ENCODE results near the gene SH3BGRL2. TPM values are rescaled to one million over a fixed set of nuclear protein-coding genes. Genes with fewer than 3 reads are reported as not detected.
A peak's percentile ranks its signal among the peaks of the same experiment; 100 is the strongest.
"Not testable (repeated sequence)": the region's sequence is repeated elsewhere in the genome, so short reads cannot be mapped to it uniquely, and the experiment has no call there.

Gene SH3BGRL2
- total RNA-seq, 2 donors from 2014 or later = 26.8 to 93.3 TPM

DNA sequence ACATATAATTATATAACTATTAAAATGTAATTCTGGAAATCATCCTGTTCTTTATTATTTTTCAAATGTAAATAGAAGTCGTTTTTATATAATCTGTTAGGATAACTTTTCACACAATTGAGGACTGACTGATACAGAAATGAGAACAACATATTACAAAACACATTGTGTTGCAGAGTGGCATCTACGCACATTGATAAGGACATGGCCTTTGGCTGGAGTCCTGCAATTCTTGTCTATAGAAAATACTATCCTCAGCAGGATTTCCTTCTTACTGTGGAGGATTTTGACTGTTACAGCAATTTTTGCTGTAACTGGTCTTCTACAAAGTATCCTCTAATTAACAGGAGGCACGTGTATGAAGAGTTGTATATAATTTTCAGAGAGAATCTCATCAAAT is 19.8 kb downstream of the SH3BGRL2 start:
- intact Hi-C loops (cut with DNase I) = no loop called here
- TF ChIP-seq, protein P1, sequence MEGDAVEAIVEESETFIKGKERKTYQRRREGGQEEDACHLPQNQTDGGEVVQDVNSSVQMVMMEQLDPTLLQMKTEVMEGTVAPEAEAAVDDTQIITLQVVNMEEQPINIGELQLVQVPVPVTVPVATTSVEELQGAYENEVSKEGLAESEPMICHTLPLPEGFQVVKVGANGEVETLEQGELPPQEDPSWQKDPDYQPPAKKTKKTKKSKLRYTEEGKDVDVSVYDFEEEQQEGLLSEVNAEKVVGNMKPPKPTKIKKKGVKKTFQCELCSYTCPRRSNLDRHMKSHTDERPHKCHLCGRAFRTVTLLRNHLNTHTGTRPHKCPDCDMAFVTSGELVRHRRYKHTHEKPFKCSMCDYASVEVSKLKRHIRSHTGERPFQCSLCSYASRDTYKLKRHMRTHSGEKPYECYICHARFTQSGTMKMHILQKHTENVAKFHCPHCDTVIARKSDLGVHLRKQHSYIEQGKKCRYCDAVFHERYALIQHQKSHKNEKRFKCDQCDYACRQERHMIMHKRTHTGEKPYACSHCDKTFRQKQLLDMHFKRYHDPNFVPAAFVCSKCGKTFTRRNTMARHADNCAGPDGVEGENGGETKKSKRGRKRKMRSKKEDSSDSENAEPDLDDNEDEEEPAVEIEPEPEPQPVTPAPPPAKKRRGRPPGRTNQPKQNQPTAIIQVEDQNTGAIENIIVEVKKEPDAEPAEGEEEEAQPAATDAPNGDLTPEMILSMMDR (IDR thresholded peaks at IDR 0.05) = no peak
- TF ChIP-seq POLR2A (IDR thresholded peaks at IDR 0.05) (no peak), POLR2AphosphoS5 (IDR thresholded peaks at IDR 0.05) (no peak)
- Histone ChIP-seq H3K27ac (no peak overlapping the region), H3K36me3 (no peaks in the 10 kb centered on the region), H3K4me1 (replicated peaks) (no peaks in the 10 kb centered on the region), H3K27me3 (replicated peaks; ENCODE audit: insufficient read depth) (no peaks in the 10 kb centered on the region), H3K4me3 (no peak overlapping the region), H3K9me3 (no peaks in the 10 kb centered on the region)
- 55% methylated on average over 3 of the region's 3 CpGs for WGBS
- DNase-seq (ENCODE audit: low spot score) = no peak

DNA sequence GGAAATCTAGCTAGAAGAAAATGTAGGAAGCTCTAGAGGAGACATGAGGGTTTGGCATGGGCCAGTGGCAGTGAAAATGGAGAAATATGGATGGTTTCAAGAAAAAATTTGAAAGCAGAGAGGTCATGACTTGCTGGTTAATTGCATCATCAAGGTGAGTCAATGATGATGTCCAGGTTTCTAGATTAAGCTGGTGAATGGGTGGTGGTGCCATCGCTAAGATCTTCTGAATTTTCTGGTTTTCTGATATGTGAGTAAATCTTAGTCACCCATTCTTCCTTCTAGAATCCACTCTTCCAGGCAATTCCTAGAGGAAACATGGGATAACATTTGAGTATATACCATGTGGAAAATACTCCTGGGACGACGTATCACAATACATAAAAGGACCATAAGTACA is 25.0 kb downstream of the SH3BGRL2 start:
- no peak overlapping the region for H3K27ac ChIP-seq
- 98% methylated on average over 3 of the region's 3 CpGs for WGBS
- no peaks in the 10 kb centered on the region for H3K36me3 ChIP-seq
- no peak for DNase-seq (ENCODE audit: low spot score)
- no peaks in the 10 kb centered on the region for H3K27me3 ChIP-seq (replicated peaks; ENCODE audit: insufficient read depth)
- intact Hi-C loops (cut with DNase I) = no loop called here
- H3K9me3 ChIP-seq = no peaks in the 10 kb centered on the region
- TF ChIP-seq, protein P1 (IDR thresholded peaks at IDR 0.05) = no peak
- TF ChIP-seq POLR2A (IDR thresholded peaks at IDR 0.05) = no peak
- no peak for TF ChIP-seq POLR2AphosphoS5 (IDR thresholded peaks at IDR 0.05)
- no peak overlapping the region for H3K4me3 ChIP-seq
- no peaks in the 10 kb centered on the region for H3K4me1 ChIP-seq (replicated peaks)

DNA sequence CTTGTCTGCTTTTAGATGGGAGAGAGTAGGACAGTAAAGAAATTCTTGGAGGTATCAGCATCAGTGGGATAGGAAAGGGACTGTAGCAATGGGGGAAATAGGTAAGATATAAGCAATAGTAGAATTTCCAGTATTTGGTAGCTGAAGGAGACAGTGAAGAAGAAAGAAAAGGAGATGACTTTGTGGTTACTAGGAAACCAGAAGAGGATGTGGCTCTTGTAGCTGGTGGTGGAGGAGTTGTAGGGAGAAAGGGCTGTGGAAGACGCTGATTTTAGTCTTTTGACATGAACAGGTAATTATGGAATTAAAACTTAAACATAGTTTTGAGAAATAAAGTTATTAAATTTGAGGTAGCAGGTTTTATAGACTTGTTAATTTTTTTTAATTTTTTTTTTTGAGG is 26.1 kb downstream of the SH3BGRL2 start:
- intact Hi-C loops (cut with DNase I) = no loop called here
- TF ChIP-seq, protein P1 (IDR thresholded peaks at IDR 0.05) = no peak
- TF ChIP-seq POLR2AphosphoS5 (IDR thresholded peaks at IDR 0.05) = no peak
- no peak for TF ChIP-seq POLR2A (IDR thresholded peaks at IDR 0.05)
- Histone ChIP-seq H3K4me3 (no peak overlapping the region), H3K9me3 (no peaks in the 10 kb centered on the region), H3K36me3 (no peaks in the 10 kb centered on the region), H3K27ac (no peak overlapping the region), H3K27me3 (replicated peaks; ENCODE audit: insufficient read depth) (no peaks in the 10 kb centered on the region), H3K4me1 (replicated peaks) (no peaks in the 10 kb centered on the region)
- 83% methylated on average over 1 of the region's 1 CpG for WGBS
- DNase-seq (ENCODE audit: low spot score) = no peak

DNA sequence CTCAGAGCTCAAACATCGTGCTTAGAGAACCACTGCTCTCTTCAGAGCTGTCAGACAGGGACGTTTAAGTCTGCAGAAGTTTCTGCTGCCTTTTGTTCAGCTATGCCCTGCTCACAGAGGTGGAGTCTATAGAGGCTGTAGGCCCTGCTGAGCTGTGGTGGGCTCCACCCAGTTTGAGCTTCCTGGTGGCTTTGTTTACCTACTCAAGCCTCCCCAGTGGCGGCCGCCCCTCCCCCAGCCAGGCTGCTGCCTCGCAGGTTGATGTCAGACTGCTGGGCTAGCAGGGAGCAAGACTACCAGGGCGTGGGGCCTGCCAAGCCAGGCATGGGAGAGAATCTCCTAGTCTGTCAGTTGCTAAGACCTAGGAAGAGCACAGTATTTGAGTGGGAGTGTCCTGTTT is 32.5 kb downstream of the SH3BGRL2 start:
- peak overlapping the region; percentile 30 to 55 for H3K27ac ChIP-seq

DNA sequence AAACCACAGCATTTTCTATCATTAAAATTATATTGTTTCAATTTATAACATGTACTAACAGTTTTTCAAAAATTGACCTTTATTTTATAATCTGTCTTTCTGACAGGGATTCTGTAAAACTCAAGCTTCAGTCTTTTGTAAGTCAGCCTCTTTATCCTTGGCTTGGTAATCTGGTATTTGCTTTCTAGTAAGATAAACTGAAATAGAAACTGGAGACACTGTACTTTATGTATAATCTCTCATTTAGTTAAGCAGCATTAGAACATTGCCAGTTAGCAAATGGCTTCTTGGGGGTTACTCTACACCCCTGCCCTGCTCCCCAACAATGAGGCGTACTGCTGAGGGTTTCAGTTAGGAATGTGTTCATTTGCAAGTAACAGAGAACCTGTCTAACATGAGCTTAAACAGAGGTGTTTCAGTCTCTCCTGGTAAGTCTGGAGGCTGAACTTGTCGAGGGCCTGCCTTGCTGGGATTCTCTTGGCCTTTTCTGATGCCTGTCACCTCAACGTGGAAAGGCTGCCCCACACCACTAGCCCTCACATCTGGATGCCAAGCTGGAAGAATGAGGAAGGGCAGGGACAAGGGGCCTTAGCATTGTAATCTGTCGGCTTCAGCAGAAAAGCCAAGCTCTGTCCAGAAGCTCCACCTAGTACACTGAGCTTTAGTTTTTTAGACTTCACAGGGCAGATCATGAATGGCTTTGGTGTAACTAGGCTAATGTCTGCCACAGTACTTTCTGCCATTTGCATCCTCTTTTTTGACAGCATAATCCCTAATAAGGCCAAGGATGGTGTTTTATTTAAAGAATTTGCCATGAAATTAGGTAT is 34.8 kb downstream of the SH3BGRL2 start:
- no peak for DNase-seq (ENCODE audit: low spot score)

More for the DNA sequence above, 32.5 kb downstream of the SH3BGRL2 start:
- H3K4me1 ChIP-seq (replicated peaks); H3K27me3 ChIP-seq (replicated peaks; ENCODE audit: insufficient read depth); H3K4me3 ChIP-seq; H3K9me3 ChIP-seq; intact Hi-C loops (cut with DNase I); H3K36me3 ChIP-seq: not testable (repeated sequence)
- WGBS = 70% methylated on average over 6 of the region's 6 CpGs
- DNase-seq (ENCODE audit: low spot score) = peak; percentile 19

More for the DNA sequence above, 34.8 kb downstream of the SH3BGRL2 start:
- no peaks in the 10 kb centered on the region for H3K4me1 ChIP-seq (replicated peaks)
- peak overlapping the region in 1 of 2 donors; percentile 20 for H3K27ac ChIP-seq
- no peak overlapping the region for H3K4me3 ChIP-seq
- no peaks in the 10 kb centered on the region for H3K9me3 ChIP-seq
- no peaks in the 10 kb centered on the region for H3K27me3 ChIP-seq (replicated peaks; ENCODE audit: insufficient read depth)
- intact Hi-C loops (cut with DNase I) = no loop called here
- 65% methylated on average over 4 of the region's 4 CpGs for WGBS
- no peaks in the 10 kb centered on the region for H3K36me3 ChIP-seq
- TF ChIP-seq, protein P1 (IDR thresholded peaks at IDR 0.05) = no peak

All from prostate gland (tissue), 2 donors.